HG03565 (cell line): ENCODE results near the gene HACD2.

ENCODE experiments used
- ATAC-seq: cut with Tn5 transposase; IDR thresholded peaks from one replicate; pipeline ENCODE4 v1.9.1; 2021; ENCODE audit warnings: mild to moderate bottlenecking, moderate library complexity; ENCODE audit not compliant: unreplicated experiment

HACD2 gene

DNA sequence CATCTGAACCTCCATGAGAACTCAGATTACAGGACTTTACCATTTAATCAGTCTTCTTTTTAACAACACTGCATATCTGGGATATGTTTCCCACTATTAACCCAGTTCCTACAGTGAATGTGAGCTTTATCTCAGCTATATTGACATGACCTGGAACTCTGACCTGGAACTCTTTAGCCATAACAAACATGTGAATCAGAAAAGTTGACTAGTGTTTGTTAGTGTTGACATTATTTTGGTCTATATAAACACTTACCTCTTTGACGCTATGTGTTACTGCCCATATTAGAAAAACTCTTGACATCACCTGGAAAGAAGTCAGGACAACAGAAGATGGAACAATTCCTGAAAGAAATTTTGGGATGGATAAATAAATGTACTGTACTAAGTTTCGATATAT is 56.7 kb downstream of the HACD2 start:
- no peak for ATAC-seq

DNA sequence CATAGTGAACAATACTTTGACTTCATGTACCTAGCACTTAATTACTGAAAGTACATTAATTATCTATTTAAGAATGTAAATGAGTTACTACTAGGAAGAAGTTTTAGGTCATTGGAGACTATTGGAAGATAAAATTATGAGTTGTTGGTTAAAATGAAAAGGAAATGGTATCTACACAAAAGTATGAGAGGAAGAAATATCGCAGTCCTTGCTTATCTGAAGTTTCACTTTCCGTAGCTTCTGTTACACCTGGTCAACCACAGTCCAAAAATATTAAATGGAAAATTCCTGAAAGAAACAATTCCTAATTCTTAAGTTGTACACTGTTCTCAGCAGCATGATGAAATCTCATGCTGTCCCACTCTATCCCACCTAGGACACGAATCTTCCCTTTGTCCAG is 57.8 kb downstream of the HACD2 start:
- no peak for ATAC-seq

DNA sequence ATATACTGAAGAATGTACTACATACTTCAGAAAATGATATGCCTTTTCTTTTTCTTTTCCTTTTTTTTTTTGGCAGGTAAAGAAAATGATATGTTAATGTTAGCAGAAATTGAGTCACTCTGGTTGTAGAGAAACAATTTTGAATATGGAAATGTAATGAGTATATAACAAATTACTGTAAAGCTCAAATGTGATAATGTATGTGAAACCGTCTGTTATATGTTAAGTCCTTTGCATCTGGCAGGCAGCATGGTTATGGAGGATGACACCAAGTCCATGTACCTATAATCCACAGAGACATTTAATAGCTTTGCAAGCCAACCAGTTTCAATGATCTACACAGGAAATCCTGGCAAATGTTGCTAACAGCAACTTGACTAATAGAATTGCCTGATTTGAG is 58.4 kb downstream of the HACD2 start:
- no peak for ATAC-seq

DNA sequence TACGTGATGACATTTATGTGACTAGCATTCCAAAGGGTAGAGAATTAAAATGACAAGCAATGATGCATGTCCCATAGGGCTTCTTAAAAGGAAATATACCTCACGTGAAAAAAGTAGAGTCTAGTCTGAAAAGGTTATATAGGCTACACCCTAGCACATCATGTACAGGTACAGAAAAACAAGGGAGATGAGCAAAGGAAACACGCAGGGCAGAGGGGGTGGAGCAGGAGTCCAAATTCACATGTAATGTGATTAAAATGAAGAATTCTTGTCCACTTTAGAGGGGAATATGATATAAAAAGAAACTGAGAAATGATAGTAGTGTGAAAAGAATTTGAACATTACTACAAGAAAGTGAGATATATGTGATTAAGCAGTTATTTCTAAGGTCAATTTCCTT is 59.4 kb downstream of the HACD2 start:
- ATAC-seq = no peak

DNA sequence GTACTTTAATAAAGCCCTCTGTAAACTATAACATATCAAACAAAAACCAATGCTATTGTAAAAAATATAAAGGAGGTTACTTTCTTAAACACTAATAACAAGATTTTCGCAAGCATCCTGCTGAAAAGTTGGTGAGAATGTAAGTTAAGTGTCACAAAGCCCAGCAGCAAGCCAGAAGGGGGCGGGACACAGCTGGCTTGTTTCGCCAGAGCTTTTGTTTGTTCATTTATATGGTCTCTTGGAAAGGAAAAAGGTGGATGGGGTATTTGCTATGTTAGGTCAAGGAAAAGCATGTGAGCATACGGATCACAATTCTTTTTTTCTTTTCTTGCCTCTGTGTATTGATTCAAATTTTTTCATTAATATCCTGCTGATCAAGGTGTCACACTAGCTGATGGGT is 59.9 kb downstream of the HACD2 start:
- no peak for ATAC-seq

DNA sequence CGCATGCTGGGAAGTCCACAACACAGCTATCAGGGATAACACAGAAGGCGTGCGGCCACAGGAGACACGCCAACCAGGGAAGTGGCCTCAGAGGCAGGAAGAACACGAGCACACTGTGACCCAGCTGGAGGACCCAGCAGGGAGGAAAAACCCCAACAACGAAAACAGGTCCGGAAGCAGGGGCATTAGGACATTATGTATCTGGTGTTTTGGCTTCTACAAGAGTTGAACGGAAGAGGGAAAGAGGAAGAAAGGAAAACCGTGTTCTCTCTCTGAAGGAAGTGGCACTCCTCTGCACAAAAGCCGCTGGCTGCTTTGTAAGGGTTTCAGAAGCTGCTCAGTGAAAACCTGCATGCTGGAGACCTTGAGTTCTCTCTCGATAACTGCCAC is 61.8 kb downstream of the HACD2 start:
- no peak for ATAC-seq

DNA sequence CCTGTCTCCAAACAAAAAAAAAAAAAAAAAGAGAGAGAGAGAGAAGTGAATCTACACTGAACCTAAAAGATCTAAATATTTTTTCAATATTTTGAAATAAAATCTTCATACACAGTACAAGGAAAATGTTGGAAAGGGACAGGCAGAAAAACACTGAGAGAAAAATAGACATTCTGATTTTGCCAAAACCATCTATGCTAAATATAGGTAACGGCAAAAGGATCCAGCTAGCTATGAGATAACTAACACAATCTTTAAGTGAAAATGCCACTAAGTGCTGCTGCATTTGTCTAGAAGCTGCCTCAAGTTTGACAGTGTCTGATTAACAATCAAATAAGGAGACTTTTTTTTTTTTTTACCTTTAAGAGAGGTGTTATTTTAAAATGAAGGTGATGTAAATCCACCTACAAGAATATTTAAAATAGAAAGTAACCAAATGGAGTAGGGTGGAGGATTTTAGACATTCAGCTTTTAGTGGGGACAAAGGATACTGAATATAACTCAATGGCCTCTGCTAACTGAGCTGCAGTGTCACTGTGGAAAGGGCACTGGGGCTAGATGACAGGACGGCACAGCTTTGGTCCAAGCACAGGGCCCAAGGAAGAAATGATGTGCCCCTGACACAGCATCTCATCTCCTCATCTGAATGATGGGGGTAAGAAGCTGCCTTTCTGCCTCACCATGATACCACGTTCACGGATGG is 62.4 kb downstream of the HACD2 start:
- no peak for ATAC-seq

DNA sequence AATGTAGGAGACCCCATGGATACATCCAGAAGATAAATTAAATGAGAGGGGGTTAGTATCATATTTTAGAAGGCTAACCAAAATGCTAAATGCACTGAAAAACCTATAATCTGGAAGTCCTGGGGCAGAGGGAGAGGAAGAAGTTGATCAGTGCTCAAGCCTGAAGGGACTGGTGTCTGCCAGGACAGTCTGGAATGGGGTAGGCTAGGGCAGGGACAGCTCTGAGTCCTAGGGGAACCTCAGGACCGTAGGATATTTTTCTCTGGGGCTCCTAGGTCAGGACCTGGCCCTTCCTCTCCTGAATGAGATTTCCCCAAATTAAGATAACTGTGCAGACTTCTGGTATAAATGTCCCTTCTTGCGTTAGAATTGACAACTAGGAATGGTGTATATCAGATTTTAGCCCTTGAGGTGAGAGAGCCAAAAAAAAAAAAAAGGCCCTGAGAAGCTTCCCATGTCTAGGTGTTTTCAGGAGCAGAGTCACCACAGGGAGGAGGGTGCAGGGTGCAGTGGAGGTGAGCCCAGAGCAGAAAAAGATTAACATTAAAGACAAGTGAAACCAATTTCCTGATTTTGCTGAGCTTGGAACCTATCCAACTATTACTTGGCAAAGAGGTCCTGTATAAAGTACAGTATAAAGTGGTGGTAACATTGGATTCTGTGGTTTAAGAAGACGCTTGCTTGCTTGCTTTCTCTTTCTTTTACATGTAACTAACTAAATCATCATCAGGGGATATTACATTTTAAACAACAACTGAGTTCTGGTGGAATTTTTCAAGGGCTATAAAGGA is 63.5 kb downstream of the HACD2 start:
- ATAC-seq = no peak

DNA sequence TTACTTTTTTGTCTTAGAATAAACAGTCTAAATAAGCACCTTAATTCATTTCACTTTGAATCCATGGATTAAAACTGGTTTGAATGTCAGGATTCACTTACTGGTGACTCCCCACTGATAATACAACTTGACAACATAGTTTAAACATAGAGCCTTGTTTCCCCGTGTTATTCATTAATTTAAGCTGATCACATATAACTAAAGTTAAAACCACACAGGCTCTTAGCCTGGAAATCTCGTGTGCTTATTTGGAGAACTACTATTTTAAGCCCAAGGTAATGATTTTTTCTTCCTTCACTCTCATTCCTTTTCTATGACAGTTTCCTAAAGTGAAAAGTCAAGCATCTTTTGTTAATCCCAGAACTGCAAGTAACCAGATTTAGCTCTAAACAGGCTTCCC is 64.2 kb downstream of the HACD2 start:
- no peak for ATAC-seq

DNA sequence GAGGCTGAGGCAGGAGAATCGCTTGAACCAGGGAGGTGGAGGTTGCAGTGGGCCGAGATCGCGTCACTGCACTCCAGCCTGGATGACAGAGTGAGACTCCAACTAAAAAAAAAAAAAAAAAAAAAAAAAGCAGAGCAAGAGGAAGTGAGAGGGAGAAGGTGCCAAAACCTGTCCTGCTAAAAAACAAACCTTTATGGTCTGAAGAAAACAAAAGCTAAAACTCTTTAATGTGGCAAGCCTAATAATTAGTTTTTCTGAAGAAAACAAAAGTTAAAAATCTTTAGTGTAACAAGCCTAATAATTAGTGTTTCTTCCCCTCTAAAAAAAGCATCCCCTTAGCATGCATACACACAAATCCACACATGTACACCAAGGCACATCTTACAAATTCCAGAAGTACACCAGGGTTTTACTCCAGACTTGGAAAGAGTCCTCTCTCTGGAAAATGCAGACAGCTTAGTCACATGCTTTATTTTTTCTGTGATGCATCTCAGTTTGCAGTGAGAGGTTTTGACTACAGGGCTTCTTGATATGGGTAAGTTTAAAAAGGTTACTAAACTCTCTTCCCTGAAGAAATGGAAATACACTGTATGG is 65.9 kb downstream of the HACD2 start:
- no peak for ATAC-seq

DNA sequence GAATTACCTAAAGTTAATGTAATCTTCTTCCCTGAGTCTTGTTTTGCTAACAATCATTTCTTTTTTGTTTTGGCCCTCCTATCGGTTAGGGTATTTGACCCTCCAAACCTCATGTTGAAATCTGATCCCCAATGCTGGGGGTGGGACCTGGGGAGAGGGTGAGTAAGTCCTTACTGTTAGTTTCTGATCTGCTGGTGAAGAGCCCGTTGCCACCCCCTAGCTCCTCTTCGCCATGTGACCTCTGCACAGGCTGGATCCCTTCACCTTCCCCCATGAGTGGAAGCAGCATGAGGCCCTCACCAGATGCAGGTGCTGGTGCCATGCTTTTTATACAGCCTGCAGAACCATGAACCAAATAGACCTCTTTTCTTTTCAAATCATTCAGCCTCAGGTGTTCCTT is 73.1 kb downstream of the HACD2 start:
- ATAC-seq = no peak

DNA sequence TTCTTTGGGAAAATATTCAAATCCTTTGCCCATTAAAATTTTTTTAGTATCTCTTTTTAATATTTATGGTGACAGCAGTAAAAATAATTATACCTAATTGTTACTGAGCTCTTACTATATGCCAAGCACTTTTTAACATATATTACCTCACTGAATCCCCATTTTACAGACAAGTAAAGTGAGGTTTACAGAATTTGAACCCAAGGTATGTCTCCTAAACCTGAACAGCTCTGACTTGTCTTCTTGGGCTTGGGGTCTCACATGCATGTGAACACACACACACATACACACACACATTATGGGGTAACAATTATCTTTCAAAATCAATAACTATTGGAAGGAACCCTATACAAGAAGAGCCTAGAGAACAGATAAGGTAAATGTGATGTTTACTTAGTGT is 73.8 kb downstream of the HACD2 start:
- no peak for ATAC-seq

DNA sequence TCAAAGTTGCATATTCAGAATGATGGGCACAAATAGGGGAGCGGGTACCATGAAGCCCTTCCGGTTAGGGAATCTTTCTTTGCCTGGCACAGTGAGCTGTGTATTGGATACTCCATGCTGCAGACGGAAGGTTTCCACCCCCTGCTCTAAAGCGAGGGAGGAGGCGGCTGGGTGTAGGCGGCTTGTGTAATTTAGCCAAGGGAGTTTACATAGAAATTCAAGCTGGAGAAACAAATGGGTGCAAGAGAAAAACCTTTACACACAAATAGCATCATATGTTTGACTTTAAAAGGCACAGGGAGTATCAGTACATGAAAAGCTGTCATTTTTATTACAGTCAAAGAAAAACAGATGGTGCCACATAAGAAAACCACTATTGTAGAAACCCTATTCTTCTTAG is 76.7 kb downstream of the HACD2 start:
- no peak for ATAC-seq

DNA sequence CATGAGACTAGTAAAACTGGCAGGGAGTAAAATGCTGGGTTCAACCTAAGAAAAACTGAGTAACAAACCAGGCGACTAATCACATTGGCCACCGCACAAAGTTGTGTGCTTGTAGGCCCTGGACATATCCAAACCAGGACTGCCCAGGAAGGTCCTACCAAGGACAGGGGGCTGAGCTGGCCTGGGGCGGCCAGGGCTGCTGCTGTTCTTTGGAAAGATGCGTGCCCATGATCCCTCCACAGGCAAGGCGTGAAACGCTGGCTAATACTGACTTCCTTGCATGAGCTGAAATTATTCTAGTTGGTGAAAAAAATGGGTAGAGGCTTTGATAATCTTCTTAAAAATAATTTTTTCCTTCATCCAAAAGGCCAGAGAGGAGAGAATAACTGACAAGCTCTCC is 79.0 kb downstream of the HACD2 start:
- no peak for ATAC-seq

DNA sequence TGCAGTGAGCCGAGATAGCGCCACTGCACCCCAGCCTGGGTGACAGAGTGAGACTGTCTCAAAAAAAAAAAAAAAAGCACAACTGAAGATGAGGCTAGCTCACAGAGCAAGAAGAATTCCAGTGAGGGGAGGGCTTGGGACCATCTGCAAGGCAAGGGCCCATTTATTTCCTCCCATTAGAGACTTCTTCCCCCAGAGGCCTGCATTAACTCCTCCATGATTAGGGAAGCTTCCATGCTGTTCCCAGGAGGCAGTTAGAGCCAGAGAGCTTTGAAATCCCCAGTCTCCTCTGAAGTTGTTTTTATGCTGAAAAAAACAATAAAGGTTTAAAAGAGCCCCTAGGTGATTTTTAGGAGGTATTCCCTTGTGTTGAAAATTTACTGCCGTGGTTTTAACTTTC is 81.7 kb downstream of the HACD2 start:
- ATAC-seq = no peak

DNA sequence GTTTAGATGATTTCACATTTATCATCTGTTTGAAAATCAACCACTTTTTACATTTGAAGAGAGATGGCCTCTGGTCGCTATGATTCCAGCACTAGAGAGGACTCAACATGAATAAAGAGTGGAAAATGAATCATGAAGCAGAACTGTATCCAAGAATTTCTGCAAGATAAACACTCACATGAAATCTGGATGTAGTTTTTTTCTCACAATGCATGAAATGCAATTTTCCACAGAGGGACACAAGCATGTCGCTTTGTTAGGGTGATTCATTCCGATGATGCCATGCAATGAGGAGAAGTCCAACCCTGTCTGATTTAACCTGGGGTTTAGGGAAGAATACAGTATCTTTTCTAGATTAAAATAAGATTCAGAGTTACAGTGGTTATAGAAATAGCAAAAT is 85.5 kb downstream of the HACD2 start:
- no peak for ATAC-seq

DNA sequence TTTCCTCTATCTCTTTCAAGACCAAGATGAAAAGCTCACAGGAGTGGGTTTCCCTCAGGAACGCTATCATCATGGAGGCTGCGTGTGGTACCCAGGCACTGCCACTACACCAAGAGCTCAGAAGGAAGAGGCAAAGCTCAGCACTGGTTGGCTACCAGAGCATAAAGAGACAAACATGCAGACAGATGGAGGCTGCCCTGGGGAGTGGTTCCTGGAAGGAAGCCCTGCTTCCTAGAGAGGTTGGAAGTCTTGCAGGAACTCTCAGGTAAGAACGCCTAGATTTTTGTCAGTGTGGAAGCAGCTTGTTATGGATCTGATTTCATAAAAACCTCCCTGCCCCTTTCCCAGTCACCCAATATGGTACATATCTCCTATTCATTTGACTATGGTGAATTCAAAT is 86.1 kb downstream of the HACD2 start:
- no peak for ATAC-seq

DNA sequence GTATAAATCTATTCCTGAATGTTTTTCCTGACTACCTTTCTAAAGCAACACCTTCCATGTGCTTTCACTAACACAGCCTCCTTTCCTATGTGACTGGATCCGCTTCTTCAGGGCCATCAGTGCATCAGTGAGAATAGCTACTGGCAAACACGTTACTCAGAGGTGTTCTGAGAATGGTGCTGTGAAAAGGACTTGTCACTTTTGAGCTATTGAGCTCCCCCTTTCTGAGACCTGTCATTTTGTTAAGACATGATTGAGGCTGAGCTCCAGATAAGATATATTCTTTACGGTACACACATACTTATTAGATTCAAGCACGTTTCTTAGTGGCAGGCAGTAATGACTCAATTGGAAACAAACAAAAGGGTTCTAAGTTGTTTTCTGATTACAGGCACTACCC is 90.9 kb downstream of the HACD2 start:
- ATAC-seq = no peak

DNA sequence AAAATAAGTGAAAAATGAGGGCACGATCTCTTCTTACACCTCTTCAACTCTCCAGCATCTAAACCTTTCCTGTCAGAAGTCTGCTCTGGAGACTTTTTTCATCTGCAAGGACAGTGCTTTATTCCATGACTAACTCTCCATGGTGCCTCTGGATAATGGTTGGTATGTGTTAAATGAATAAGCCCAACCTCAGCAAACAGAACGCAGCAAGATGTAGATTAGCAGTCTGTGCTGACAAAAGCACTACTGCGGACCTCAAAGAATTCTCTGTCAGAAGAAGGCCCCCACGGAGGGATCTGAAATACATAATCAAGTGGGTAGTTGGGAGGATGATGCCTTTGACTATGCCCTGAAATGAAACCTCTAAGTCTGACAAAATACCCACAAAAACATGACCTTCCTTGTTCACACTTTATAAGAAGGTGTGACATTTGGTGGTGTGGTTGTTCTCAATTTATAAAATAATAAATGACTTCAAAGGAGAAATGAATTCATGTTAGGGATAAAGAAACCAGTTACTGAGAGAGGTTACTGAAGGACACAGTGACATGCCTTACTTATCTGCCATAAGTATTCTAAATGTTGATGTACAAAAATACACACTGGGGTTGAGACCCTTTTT is 92.8 kb downstream of the HACD2 start:
- no peak for ATAC-seq

DNA sequence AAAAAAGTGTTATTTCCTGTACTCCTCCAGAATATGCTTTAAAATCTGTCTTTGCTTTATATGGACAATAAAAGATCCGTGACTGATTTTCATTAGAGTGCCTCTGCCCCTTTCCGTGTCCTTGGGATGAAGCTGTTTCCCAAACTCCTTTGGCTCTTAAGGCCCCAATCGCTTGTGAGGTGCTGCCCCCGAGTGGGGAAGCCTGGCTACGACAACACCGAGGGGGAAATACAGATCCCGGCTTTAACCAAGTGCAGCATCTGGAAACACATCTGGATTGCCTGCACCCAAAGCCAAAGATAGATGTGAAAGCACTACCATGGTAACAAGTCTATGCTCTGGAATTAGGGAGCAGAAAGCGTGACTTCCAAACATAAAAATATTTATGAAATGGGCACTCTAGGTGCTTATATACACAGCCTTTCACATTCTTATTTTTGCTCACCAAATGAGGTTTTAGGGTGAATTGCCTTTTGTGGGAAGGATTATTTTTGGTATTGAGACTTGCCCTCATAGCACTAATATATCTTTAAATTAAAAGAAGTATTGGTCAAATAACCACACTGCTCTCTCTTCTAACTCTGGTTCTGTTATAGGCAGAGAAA is 95.4 kb downstream of the HACD2 start:
- ATAC-seq = no peak

DNA sequence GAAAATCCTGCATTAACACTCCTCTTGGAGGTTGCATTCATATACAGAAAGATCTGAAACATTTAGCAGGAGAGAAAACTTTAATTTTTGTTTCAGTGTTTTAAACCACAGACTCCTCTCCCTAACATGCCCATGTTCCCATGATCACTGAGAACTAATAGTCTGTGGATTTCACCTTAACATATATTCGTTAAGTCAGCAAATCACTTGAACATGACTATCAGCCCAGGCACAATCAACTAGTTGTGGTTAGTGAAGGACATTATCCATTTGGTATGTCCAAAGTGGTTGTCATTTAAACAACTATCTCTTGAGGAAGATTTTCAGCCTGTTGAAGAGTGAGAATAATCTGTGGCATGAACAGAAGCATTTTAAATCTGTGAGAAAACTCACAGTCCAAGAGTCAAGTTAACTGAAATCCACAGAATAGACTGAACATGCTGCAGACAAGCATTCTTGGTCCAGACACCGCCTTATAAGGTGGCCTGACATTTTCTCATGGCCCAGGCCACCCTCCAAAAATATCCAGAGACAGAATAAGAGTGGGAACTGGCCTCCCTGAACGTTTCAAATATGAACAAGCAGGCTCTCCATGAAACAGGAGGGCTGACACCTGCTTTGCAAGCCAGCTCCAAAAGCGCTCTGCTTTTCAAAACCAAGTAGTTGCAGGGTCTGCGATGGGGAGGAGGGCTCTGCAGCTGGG is 96.1 kb downstream of the HACD2 start:
- no peak for ATAC-seq
